ENCODE measurements around the gene TYMS.
A peak's percentile ranks its signal among the peaks of the same experiment; 100 is the strongest.

Gene TYMS

DNA sequence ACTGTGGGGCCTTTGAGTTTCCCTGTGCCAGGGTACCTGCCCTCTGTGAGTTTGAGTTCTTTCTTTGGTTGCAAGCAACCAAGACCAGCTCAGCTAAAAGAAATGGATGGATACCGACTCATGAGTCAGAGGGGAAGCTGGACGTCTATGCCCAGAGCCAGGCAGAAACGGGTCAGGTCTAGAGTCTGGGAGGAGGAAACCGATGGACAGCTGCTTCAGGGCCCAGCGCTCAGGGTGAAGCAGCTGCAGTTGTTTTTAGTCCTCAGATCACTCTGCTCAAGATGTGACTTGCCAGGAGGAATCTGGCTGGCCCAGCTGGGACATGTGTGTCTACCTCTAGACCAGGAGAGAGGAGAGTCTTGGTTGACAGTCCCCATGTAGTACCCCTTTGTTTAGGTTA, 10.1 kb upstream of the TYMS start:
- DNase-seq = no peak

DNA sequence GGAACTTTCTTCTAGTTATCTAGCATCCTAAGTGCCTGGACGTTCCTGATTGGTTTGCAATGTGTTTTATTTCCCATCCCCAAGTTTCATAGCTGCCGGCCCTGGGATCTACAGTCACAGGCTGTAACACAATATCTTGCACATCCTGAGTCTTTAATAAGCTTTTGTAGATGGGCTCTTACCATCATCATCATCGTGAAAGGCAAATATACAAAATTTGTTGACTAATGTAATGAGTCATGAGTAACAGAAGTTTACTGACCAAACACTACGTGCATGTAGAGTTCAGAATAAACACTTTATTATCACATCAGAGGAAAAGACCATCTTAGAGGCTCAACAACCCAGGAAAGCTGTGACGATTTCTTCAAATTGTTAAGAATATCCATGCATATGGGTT, 8.1 kb upstream of the TYMS start:
- no peak for DNase-seq

DNA sequence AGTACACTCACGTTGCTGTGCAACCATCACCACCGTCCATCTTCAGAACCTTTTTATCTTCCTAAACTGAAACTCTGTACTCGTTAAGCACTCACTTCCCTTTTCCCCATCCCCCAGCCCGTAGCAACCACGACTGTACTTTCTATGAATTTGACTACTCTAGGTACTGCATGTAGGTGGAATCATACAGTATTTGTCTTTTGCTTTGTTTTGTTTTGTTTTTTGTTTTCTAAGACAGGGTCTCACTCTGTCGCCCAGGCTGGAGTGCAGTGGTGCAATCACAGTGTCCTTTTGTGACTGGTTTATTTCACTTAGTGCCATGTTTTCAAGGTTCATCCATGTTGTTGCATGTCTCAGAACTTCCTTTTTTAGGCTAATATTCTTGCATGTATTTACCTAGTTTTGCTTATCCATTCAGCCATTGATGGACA, 7.0 kb upstream of the TYMS start:
- peak in 1 of 6 experiments; percentile 2 for DNase-seq

DNA sequence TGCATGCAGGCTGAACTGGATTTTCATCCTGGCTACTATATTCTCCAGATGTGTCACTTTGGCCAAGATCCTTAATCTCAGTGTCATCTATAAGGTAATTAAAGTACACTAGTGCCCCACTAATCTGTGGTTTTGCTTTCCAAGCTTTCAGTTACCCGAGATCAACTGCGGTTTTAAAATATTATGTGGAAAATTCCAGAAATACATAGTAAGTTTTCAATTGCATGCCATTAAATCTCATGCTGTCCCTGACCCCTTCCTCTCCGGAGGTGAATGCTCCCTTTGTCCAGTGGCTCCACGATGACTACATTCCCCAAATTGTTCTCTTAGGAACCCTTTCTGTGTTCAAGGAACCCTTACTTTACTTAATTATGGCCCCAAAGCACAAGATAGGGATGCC, 5.3 kb upstream of the TYMS start:
- DNase-seq = no peak

DNA sequence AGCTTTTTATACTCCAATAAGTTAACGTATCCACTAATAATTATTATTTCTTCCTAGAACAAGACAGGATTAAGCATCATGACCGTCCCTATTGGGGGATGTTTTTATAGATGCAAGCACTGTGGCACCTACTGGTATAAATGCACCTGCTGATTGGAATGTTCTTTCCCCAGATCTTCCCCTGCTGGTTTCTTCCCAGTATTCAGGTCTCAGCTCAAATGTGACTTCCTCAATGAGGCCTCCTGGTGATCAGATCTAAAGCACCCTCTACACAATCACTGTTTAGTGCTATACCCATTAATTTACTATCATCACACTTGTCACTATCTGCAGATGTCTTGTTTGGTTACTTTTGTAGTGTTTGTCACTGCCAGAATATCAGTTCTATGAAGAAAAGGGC, 3.9 kb upstream of the TYMS start:
- no peak for DNase-seq

DNA sequence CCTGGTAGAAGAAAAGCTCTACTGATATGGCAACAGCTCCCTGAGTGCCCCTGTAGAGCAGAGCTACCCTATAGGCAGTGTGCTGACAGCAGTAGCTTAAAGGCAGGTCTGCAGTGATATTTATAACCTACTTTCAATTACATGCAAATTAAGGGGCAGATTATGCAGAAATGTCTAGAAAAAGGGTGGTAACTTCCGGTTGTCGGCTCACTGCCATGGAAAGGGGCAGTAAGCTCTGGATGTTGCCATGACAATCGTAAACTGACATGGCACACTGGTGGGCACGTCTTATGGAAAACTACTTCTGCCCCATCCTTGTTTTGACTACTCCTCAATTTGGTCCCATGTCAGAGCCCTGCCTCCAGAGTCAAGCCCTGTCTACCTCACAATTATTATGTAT, 2.9 kb upstream of the TYMS start:
- DNase-seq = no peak

DNA sequence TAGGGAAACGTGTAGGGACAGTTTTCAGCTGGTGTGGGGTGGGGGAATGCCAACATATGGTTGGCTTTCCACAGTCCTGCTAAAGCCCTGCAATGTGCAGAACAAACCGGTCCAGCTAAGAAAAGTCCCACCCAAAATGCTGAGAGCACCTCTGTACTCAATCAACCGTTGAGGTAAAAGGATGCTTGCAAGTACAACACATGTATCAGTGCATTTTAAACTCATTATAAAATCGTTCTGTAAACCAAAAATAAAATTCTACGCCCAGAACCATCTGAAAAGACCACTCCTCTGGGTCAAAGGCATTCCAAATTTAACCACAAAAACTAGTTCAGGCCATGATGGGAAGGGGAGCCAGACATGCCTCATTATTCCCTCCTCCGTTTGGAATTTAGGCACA, 2.0 kb upstream of the TYMS start:
- DNase-seq = no peak

DNA sequence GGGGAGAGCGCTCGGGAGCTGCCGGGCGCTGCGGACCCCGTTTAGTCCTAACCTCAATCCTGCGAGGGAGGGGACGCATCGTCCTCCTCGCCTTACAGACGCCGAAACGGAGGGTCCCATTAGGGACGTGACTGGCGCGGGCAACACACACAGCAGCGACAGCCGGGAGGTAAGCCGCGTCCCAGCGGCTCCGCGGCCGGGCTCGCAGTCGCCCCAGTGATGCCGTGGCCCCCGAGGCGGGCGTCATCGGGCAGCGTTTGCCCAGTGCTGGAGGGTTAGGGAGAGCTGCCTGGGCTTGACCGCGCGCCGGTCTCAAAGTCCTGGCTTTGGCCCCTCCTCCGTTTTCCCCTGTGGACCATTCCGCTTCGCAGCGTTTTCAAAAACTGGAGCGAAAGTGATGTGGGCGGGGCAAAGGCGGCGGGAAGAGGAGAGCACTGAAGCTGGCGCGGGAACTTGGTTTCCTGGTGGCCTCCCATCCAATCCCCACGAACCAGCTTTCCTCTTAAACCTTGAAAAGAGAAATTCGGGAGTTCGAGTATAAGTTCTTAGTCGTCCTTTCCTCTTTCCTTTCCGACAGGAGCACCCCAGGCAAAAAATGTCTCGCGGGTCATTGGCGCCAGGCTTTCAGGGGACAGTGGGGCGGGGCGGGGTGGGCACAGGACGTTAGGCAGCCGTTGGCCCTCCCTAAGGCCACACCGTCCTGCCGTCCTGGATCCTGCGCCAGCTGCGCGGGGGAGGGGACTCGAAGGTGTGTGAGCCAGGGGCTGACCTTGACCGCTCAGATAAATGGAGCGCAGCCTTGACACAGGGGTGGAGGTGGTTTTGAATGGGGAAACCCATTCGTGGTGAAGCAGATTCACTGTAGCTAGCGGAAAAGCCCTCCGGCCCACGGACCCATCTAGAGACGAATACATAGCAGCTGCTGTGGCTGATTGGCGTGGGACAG, 821 bp downstream of the TYMS start:
- peak in 4 of 6 experiments; percentile 0 to 33 (median 7) for DNase-seq

DNA sequence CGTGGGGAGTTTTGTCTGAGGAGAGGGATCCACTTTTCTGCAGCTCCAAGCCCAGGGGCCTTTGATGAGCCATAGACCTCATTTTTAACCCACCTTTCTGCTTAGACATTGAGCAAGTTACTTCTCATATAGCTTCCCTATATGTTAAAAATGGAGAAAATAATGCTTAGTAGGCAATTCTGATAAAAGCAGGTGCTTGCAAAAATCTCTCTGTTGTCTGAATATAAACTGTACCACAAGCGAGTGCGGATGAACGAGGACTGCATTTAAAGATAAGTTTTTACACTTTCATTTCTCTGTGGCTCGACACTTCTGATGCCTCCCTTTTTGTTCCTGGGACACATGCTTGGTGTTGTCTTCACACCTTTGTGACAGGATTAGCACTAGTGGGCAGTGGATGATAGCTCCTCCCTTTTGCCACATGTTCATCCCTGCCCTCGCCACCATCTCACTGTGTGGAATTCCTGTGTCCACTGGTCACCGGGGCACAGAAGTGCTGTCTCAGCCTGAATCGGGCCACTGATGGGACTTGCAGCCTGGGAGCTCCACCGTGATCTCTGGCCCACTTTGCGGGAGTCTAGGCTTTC, 1.6 kb downstream of the TYMS start:
- no peak for DNase-seq

DNA sequence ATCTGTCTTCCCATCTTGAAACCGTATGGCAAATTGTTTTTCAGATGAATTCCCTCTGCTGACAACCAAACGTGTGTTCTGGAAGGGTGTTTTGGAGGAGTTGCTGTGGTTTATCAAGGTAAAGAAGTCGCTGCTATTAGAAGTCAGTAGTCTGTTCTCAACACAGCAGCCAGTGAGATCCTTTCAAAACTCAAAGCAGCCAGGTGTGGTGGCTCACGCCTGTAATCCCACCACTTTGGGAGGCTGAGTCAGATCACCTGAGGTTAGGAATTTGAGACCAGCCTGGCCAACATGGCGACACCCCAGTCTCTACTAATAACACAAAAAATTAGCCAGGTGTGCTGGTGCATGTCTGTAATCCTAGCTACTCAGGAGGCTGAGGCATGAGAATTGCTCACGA, 2.1 kb downstream of the TYMS start:
- DNase-seq = no peak

DNA sequence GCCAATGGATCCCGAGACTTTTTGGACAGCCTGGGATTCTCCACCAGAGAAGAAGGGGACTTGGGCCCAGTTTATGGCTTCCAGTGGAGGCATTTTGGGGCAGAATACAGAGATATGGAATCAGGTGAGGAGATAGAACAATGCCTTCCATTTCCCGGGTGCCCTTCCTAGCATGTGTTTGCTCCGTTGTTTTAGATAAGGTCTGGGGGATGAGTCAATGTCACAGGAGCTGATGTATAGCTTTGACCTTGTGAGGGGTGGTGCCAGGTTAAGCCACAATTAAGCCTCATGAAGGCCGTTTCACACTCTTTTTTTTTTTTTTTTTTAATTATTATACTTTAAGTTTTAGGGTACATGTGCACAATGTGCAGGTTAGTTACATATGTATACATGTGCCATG, 4.7 kb downstream of the TYMS start:
- no peak for DNase-seq

DNA sequence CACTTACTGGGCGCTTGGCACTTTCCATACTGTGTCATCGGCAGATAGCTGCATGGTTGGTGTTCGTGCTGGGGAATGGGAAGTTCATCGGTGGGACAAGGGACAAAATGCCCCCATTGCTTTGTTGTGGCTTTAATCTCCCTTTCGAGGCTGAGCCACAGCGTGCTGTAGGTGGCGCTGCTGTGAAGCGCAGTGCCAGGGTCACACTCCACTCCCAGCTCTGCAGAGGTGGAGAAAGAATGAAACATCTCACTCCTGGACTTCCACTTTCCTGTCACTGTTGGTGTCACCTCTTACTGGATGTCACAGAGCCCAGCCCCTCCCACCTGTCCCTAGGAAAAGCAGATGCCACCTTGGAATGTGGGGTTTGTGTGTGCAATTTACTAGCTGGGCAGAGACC, 8.7 kb downstream of the TYMS start:
- DNase-seq = no peak

DNA sequence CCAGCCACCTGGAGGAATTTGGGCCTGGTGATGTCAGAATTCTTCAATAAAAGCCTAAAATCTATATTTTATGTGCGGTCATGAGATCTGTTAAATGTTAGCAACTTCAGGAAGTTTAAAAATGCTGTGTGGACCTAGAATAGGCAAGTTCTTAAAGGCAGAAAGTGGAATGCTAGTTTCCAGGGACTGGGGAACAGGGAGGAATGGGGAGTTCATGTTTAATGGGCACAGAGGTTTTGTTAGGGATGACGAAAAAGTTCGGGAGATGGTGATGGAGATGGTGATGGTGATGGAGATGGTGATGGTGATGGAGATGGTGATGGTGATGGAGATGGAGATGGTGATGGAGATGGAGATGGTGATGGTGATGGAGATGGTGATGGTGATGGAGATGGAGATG, 9.2 kb downstream of the TYMS start:
- DNase-seq = no peak

DNA sequence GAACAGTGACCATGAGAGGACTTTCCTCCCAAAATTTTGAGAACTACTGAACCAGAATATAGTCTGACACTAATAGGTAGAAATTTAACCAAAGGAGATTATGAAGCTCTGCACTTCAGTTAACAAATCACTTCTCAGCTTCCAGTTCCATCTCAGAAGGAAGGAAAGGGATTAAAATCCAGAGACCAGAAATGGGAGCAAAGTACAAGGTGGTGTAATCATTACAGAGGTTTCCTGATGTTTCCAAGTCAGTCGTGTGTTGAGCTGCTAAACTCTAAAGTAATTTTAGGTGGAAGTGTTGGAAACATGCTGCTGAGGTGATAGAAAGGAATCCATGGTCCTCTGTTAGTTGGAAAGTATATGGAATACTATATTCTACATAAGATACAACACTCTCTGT, 10.8 kb downstream of the TYMS start:
- DNase-seq = no peak

DNA sequence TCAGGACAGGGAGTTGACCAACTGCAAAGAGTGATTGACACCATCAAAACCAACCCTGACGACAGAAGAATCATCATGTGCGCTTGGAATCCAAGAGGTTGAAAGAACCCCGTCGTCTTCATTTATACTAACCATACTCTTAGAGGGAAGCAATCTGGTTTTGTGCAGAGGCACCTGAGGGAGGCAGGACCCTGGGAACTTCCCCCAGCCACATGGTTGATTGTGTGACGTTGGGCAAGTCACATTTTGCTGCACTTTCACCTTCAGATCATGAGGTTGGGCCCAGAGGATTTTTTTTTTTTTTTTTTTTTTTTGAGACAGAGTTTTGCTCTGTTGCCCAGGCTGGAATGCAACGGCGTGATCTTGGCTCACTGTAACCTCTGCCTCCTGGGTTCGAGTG, 11.6 kb downstream of the TYMS start:
- DNase-seq = no peak

DNA sequence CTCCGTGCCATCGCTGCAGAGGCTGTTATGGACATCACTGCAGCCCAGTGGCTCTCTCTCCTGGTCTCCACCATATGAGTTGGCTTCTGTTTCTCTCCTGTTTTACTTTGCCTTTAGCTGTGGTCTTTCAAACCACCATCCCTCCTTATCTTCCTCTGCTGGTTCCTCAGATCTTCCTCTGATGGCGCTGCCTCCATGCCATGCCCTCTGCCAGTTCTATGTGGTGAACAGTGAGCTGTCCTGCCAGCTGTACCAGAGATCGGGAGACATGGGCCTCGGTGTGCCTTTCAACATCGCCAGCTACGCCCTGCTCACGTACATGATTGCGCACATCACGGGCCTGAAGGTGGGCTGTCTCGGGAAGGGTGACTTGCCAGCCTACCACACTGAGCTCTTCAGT, 13.1 kb downstream of the TYMS start:
- no peak for DNase-seq

DNA sequence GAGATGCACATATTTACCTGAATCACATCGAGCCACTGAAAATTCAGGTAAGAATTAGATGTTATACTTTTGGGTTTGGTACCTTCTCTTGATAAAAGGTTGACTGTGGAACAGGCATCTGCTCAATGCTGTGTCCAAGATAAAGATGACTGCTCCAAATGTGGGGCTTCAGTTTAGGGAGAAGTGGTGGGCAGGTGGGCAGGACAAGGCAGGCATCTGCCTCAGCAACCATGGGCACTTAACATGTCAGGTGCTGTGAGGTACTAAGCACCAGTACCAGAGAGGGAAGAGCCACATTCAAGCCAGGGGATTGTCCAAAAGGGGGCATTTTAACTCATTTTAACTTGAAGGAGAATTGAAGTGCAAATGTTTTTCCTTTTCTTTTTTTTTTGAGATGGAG, 14.0 kb downstream of the TYMS start:
- DNase-seq = no peak

DNA sequence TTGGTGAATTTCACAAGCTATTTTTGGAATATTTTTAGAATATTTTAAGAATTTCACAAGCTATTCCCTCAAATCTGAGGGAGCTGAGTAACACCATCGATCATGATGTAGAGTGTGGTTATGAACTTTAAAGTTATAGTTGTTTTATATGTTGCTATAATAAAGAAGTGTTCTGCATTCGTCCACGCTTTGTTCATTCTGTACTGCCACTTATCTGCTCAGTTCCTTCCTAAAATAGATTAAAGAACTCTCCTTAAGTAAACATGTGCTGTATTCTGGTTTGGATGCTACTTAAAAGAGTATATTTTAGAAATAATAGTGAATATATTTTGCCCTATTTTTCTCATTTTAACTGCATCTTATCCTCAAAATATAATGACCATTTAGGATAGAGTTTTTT, 15.9 kb downstream of the TYMS start:
- no peak for DNase-seq

DNA sequence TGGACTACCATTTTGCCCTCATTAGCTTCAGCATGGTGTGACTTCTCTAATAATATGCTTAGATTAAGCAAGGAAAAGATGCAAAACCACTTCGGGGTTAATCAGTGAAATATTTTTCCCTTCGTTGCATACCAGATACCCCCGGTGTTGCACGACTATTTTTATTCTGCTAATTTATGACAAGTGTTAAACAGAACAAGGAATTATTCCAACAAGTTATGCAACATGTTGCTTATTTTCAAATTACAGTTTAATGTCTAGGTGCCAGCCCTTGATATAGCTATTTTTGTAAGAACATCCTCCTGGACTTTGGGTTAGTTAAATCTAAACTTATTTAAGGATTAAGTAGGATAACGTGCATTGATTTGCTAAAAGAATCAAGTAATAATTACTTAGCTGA, 16.3 kb downstream of the TYMS start:
- DNase-seq = no peak

DNA sequence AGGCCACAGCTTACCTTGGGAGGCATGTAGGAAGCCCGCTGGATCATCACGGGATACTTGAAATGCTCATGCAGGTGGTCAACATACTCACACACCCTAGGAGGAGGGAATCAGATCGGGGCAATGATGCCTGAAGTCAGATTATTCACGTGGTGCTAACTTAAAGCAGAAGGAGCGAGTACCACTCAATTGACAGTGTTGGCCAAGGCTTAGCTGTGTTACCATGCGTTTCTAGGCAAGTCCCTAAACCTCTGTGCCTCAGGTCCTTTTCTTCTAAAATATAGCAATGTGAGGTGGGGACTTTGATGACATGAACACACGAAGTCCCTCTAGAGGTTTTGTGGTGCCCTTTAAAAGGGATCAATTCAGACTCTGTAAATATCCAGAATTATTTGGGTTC, 17.9 kb downstream of the TYMS start:
- no peak for DNase-seq

DNA sequence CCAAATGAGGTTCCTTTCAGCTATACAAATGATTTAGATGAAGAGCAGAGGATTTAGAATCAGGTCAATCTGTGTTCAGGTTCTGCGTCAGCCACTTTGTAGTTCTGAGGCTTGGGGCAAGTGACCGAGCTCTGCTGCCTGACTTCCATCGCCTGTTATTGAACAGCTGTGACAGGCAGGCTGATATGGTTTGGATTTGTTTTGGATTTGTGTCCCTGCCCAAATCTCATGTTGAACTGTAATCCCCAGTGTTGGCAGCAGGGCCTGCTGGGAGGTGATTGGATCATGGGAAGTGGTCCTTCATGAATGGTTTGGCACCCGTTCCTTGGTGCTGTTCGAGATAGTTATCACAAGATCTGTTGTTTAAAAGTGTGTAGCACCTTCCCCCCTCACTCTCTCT, 18.6 kb downstream of the TYMS start:
- no peak for DNase-seq

DNA sequence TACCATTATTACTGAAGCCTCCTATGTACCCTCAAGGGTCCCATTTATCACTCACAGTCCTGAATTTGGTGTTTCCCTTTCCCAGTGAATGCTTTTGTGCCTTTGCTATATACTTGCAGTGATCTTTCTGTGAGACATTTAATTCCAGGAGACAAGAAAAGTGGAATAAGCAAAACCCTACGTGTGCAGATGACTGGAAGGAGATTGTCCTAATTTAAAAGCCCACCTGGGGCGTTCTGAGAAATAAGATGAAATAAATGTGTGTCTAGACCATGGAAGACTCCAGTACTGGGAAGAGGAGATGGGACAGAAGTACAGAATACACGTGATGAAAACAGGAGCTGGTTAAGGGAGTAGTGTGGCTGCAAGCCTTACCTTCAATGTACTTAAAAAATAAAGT, 19.3 kb downstream of the TYMS start:
- DNase-seq = no peak

DNA sequence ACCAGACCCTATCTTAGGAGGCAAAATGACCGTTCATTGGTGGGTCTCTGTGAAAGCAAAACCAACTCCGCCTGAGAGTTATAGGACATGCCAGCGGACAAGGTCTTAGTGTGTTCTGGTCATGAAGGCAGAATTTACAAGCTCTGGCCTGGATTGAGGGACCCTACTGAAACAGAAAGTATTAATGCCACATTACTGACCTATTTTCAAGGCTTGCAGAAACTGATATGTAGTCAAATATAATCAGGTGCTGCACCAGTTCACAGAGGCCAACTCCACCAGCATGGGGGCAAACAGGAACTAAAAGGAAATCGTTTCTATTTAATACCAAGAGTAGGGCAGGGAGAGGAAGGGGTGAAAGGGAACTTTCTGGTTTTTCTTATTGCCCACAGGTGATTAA, 19.7 kb downstream of the TYMS start:
- no peak for DNase-seq

DNA sequence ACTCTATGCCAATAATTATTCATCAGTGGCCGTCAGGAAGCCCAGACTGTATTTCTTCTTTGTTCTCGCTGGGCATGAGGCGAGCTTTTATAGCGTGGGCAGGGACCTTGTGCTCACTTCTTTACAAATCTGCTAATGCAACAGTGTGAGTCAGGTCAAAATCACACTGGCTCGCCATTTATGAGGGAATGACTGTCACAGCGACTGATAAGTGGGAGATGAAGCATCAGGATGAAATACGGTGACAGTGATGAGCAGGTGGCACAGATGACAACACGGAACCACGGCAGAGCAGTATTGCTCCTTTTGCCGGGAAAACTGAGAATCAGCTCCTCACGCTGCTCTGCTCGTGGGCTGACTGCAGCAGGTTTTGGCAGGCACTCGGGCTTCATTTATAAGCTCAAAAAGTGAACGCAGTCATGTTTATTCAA, 20.5 kb downstream of the TYMS start:
- DNase-seq = no peak
